IMR-90 (cell line): Measurements from ENCODE around the gene RGPD4.

ENCODE experiments used
- CEBPB ChIP-seq: IDR thresholded peaks from 2 replicates; pipeline ENCODE4 v1.6.1; 2012; ENCODE audit warnings: low read depth, low read length, improper control_type of control experiment
- CTCF ChIP-seq: conservative IDR thresholded peaks from 2 replicates; pipeline ENCODE4 v1.5.1; 2012; ENCODE audit warnings: mild to moderate bottlenecking, low read depth, low read length, improper control_type of control experiment
- MAFK ChIP-seq: IDR thresholded peaks from 2 replicates; pipeline ENCODE4 v1.6.1; 2012; ENCODE audit warnings: low read depth, low read length, improper control_type of control experiment
- MXI1 ChIP-seq: IDR thresholded peaks from 2 replicates; pipeline ENCODE4 v1.6.1; 2012; ENCODE audit warnings: low read depth, mild to moderate bottlenecking, low read length, moderate library complexity, borderline replicate concordance
- POLR2A ChIP-seq: IDR thresholded peaks from 2 replicates; pipeline ENCODE4 v1.6.1; 2012; ENCODE audit warnings: mild to moderate bottlenecking, low read depth, low read length
- RFX5 ChIP-seq: IDR thresholded peaks from 2 replicates; pipeline ENCODE4 v1.8.0; 2012; ENCODE audit warnings: low read depth, mild to moderate bottlenecking, low read length, moderate library complexity
- USF2 ChIP-seq: fragments of 150-350 bp; IDR thresholded peaks from 2 replicates; pipeline ENCODE4 v1.6.1; 2017; ENCODE audit warnings: mild to moderate bottlenecking, antibody characterized with exemption, low read length, low read depth
- TF ChIP-seq, protein P1 (sequence below): fragments of 150-350 bp; IDR thresholded peaks from 2 replicates; pipeline ENCODE4 v1.6.1; 2016; ENCODE audit warnings: low read depth, mild to moderate bottlenecking, low read length, moderate library complexity, borderline replicate concordance

DNA sequence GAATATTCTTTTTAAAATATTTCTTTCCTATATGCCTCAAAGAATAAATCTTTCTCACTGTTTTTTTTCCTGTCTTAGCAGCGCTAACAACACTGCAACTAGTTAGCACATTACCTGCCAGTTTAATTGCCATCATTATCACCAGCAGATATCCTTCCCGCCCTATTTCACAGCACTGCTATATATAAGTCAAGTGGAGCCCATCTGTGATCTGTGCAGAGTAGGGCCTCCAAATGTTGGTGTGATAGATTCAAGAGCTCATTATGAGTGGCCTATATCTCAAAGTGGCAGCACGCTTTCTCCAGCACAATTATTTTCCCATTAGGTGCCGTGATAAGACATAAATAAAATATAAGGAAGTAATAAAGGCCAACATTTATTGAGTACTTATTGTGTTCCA is 19.8 kb upstream of the RGPD4 start:
- TF ChIP-seq CTCF, result no peak
- no peak for TF ChIP-seq USF2
- TF ChIP-seq CEBPB, result no peak
- TF ChIP-seq, protein P1, sequence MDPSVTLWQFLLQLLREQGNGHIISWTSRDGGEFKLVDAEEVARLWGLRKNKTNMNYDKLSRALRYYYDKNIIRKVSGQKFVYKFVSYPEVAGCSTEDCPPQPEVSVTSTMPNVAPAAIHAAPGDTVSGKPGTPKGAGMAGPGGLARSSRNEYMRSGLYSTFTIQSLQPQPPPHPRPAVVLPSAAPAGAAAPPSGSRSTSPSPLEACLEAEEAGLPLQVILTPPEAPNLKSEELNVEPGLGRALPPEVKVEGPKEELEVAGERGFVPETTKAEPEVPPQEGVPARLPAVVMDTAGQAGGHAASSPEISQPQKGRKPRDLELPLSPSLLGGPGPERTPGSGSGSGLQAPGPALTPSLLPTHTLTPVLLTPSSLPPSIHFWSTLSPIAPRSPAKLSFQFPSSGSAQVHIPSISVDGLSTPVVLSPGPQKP, result no peak
- TF ChIP-seq RFX5, result no peak
- no peak for TF ChIP-seq MAFK
- TF ChIP-seq POLR2A, result no peak
- no peak for TF ChIP-seq MXI1
